ENCODE data around the gene LRG1.

DNA sequence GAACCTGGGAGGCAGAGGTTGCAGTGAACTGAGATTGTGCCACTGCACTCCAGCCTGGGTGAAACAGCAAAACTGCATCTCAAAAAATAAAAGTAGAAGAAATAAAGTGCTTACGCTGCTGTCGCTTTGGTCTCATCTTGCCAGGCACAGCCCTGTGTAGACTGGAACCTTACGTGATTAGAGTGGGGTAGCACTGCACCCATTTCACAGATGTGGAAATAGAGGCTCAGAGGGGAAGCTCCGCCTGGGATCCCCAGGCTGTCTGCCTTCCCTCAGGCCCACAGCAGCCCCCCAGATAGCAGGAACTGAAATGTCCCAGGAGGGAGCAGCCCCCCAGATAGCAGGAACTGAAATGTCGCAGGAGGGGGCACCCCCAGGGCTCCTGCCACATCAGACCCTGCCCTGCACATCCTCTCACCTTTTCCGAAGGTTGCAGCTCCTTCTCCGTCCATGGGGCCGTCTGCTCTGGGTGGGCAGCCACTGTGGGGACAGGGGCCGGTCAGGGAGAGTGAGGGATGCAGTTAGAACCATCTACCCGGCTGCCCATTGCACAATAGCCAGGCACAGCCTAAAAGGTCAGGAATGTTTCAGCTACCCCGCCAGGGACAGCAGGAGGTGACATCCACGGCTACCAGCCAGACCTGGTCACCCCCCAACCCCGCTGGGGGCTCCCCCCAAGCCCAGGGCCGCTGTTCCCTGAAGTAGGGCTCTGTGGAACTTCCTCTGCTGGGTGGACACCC is 23.5 kb downstream of the LRG1 start:
- no peak for TF ChIP-seq EP300 (IDR thresholded peaks at IDR 0.05; ENCODE audit: borderline replicate concordance)
- TF ChIP-seq TCF12 (IDR thresholded peaks at IDR 0.05; ENCODE audit: low read depth): no peak
- no peak for TF ChIP-seq RAD21 (IDR thresholded peaks at IDR 0.05; ENCODE audit: low read depth)
- TF ChIP-seq, protein P1, sequence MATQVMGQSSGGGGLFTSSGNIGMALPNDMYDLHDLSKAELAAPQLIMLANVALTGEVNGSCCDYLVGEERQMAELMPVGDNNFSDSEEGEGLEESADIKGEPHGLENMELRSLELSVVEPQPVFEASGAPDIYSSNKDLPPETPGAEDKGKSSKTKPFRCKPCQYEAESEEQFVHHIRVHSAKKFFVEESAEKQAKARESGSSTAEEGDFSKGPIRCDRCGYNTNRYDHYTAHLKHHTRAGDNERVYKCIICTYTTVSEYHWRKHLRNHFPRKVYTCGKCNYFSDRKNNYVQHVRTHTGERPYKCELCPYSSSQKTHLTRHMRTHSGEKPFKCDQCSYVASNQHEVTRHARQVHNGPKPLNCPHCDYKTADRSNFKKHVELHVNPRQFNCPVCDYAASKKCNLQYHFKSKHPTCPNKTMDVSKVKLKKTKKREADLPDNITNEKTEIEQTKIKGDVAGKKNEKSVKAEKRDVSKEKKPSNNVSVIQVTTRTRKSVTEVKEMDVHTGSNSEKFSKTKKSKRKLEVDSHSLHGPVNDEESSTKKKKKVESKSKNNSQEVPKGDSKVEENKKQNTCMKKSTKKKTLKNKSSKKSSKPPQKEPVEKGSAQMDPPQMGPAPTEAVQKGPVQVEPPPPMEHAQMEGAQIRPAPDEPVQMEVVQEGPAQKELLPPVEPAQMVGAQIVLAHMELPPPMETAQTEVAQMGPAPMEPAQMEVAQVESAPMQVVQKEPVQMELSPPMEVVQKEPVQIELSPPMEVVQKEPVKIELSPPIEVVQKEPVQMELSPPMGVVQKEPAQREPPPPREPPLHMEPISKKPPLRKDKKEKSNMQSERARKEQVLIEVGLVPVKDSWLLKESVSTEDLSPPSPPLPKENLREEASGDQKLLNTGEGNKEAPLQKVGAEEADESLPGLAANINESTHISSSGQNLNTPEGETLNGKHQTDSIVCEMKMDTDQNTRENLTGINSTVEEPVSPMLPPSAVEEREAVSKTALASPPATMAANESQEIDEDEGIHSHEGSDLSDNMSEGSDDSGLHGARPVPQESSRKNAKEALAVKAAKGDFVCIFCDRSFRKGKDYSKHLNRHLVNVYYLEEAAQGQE (IDR thresholded peaks at IDR 0.05; ENCODE audit: low read depth): no peak
- no peak for TF ChIP-seq CREB1 (IDR thresholded peaks at IDR 0.05; ENCODE audit: low read depth)
- no peak for TF ChIP-seq MAX (IDR thresholded peaks at IDR 0.05)
- TF ChIP-seq TAF1 (IDR thresholded peaks at IDR 0.05; ENCODE audit: low read depth): no peak
- TF ChIP-seq CEBPB (IDR thresholded peaks at IDR 0.05): peak; percentile 63; the same call in 1 of the 2 replicates
